ENCODE data around the gene HOXB5.

Gene HOXB5

DNA sequence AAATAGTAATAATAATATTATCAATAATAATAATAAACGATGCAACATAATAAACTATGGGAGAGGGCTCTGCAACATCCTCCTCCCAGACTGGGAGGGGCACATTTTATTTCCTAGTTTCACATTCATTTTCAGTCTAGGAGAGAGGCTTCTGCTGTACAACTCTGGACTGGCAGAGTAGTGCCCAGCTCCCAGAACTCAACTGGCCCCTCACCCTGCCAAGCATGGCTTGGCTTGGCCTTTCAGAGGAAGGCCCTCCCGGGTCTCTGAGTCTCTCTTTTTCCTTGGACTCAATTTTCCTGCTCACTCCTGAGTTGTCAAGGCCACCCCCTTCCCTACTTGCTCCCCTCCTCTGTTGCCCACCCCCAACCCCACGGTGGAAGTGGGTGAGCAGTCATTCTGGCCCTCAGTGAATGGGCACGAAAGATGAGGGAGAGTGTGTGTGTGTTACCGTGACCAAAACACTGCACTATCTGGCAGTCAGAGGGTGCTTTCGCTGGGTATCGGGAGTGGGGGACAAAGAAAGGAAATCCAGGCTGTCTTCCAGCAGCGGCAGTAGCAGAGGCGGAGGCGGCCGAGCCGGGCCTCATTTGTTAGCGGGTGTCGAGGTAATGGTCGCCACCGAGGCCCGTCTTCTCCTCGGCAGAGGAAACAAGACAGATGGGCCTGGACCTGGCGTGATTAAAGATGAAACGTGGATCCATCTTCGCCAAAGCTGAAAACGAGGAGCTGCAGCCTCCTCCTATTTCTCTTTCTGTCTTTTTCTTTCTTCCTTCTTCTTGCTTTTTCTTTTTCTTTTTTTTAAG is 17.7 kb downstream of the HOXB5 start:
- DNase-seq (ENCODE audit: low read depth, low spot score) = peak; percentile 31

DNA sequence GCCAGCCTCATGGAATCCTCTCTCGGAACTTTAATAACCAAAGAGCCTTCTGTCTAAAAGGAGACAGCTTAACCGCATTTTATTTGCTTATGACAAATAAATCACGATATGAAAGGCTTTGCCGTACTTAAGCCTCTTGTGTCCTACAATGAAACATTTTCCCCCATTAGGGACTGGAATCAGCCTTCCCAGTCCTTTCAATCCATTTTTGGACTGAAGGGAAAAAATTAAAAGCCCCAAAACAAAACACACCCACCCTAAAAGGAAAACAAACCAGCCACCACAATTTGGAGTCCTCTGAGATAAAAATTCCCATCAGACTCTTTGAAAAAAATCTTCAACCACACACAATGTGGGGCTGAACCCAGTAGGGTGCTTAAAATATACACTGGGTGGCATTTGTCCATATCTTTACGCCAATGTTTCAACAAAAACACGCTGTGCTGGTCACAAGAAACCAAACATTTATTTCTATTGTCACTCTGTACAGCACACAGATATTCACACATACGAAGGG is 18.5 kb downstream of the HOXB5 start:
- peak; percentile 46 for DNase-seq (ENCODE audit: low read depth, low spot score)

GRCh38 chr17:48574505-48575065 is 19.0 kb downstream of the HOXB5 start:
- no peak for DNase-seq (ENCODE audit: low read depth, low spot score)

GRCh38 chr17:48571826-48572417 is 21.7 kb downstream of the HOXB5 start:
- DNase-seq (ENCODE audit: low read depth, low spot score) = no peak

GRCh38 chr17:48571024-48571818 is 22.4 kb downstream of the HOXB5 start:
- DNase-seq (ENCODE audit: low read depth, low spot score) = no peak

DNA sequence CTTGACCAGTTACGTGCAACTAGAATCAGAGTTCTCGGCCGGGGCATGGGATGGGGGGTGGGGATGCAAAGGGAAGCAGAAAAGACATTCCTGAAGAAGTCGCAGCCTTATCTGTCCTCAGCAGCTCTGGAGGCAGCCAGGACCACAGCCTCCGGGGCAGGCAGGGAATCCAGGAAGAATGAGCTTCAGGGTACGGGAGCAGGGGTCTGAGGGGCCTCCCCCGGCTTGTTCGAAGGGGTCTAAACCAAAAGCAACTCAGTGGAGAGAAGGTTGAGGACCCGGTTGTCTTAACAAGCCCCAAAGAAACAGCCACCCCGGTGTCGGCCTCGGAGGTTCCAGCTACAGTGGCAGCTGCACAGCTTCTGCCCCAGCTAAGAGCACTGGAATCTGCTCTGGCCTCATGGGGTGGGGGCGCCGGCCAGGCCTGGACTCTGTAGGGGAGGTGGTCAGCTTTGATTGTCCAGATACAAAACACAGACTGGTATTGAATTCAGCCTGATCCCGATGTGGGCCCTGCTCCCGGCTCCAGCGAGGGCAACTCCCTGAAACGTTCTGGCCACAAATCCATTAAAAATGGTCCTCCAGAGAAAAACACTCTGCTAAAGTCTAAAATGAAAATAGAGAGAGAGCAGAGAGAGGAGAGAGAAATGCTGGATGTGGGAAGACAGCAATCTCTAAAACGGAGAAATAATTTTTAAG is 23.1 kb downstream of the HOXB5 start:
- no peak for DNase-seq (ENCODE audit: low read depth, low spot score)

- DNase-seq (ENCODE audit: low read depth, low spot score) = no peak
Measured at GRCh38 chr17:48569674-48570324, 23.8 kb downstream of the HOXB5 start.

DNA sequence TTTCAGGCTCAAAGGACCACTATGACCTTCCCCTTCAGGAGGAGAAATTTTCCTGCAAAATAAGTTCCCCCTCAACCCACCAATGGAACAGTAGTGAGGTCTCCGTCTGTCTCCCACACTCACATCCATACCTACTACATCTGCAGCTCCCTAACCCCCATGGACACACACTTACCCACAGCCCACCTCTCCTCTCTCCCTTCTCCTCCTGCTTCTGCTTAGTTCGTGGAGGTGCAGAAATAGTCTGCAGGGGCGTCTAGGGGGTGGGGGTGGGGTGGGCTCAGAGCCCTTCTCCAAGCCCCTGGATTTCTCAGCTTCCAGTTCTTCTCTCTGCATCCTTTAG is 24.4 kb downstream of the HOXB5 start:
- no peak for DNase-seq (ENCODE audit: low read depth, low spot score)

- DNase-seq (ENCODE audit: low read depth, low spot score) = no peak
Measured at GRCh38 chr17:48568499-48569239, 24.9 kb downstream of the HOXB5 start.

GRCh38 chr17:48567646-48568354 is 25.8 kb downstream of the HOXB5 start:
- no peak for DNase-seq (ENCODE audit: low read depth, low spot score)

- DNase-seq (ENCODE audit: low read depth, low spot score) = no peak
Measured at GRCh38 chr17:48567209-48567608, 26.4 kb downstream of the HOXB5 start.

DNA sequence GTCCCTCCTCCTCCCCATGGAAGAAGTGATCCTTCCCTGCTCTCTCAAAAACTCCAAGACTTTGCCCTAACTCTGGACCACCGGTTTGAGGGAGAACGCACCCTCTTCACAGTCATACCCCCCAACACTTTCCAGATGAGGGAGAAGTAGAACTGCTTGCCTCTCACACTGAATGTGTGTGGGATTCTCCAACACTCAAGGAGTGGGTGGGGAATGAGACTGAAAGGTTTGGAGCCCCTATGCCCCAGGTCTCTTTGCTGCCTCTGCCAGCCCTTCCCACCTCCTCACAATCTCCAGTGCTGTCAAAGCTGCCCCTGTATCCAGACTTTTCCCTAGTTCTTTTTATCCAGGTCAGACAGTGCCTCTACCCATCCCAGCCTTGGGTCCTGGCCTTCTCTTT is 26.9 kb downstream of the HOXB5 start:
- DNase-seq (ENCODE audit: low read depth, low spot score) = no peak

- no peak for DNase-seq (ENCODE audit: low read depth, low spot score)
Measured at GRCh38 chr17:48565925-48566710, 27.5 kb downstream of the HOXB5 start.

- DNase-seq (ENCODE audit: low read depth, low spot score) = no peak
Measured at GRCh38 chr17:48565022-48565554, 28.5 kb downstream of the HOXB5 start.

GRCh38 chr17:48564188-48565021 is 29.2 kb downstream of the HOXB5 start:
- DNase-seq (ENCODE audit: low read depth, low spot score) = peak; percentile 60

GRCh38 chr17:48563867-48564187 is 29.8 kb downstream of the HOXB5 start:
- DNase-seq (ENCODE audit: low read depth, low spot score) = no peak

- DNase-seq (ENCODE audit: low read depth, low spot score) = no peak
Measured at GRCh38 chr17:48563385-48563838, 30.2 kb downstream of the HOXB5 start.

GRCh38 chr17:48562934-48563333 is 30.6 kb downstream of the HOXB5 start:
- no peak for DNase-seq (ENCODE audit: low read depth, low spot score)

Measured in astrocyte of the hippocampus (primary cell).